HL-60 (cell line): ENCODE data around the gene AGAP1.

Source experiments
- DNase-seq, 2 experiments: peaks; one replicate each; pipeline ENCODE4 v3.0.0-alpha.2; 2010 to 2020; ENCODE audit warnings: low read depth in 1 of 2, low spot score in 1 of 2
- H3K27ac ChIP-seq: fragments of 250-450 bp; sonication (Bioruptor Pico); replicated peaks from 2 replicates; pipeline ENCODE4 v1.5.1; 2020; ENCODE audit warnings: mild to moderate bottlenecking, moderate library complexity
- H3K27me3 ChIP-seq: fragments of 250-450 bp; sonication (Bioruptor Pico); 2 replicates; pipeline ENCODE4 v1.5.1; 2021; ENCODE audit warnings: mild to moderate bottlenecking, moderate library complexity; ENCODE audit not compliant: insufficient read depth, poor library complexity, severe bottlenecking
- H3K4me3 ChIP-seq: replicated peaks from 2 replicates; pipeline ENCODE4 v1.5.1; 2011; ENCODE audit warnings: mild to moderate bottlenecking, control low read depth, low read length; ENCODE audit not compliant: insufficient read depth
- CTCF ChIP-seq: IDR thresholded peaks from one replicate; pipeline ENCODE4 v1.5.1; 2011; ENCODE audit warnings: low read length, control low read depth, inconsistent platforms; ENCODE audit not compliant: insufficient read depth
- GABPA ChIP-seq: IDR thresholded peaks from 2 replicates; pipeline ENCODE4 v1.6.1; 2012; ENCODE audit warnings: low read depth
- POLR2AphosphoS5 ChIP-seq: IDR thresholded peaks from 2 replicates; pipeline ENCODE4 v1.6.1; 2012; ENCODE audit warnings: low read depth
- REST ChIP-seq: IDR thresholded peaks from 2 replicates; pipeline ENCODE4 v1.6.1; 2012; ENCODE audit warnings: low read depth; ENCODE audit not compliant: insufficient replicate concordance
- SPI1 ChIP-seq: IDR thresholded peaks from 2 replicates; pipeline ENCODE4 v1.6.1; 2012; ENCODE audit warnings: low read depth, mild to moderate bottlenecking, borderline replicate concordance

AGAP1 gene

GRCh38 chr2:235676536-235676799 is 182.6 kb downstream of the AGAP1 start:
- H3K27me3 ChIP-seq, result peaks cover 12% of the 10 kb centered on the region
- DNase-seq, result no peak
- H3K4me3 ChIP-seq, result no peak overlapping the region
- TF ChIP-seq SPI1 (no peak), GABPA (no peak), POLR2AphosphoS5 (no peak), CTCF (no peak), REST (no peak)
- no peak overlapping the region for H3K27ac ChIP-seq

GRCh38 chr2:235677276-235677788 is 183.5 kb downstream of the AGAP1 start:
- Histone ChIP-seq H3K4me3 (no peak overlapping the region), H3K27ac (no peak overlapping the region), H3K27me3 (peaks cover 3% of the 10 kb centered on the region)
- no peak for DNase-seq
- no peak for TF ChIP-seq SPI1

- no peak for TF ChIP-seq REST
- no peak for TF ChIP-seq GABPA
- no peak for TF ChIP-seq SPI1
- no peak for TF ChIP-seq CTCF
- TF ChIP-seq POLR2AphosphoS5, result no peak
- DNase-seq, result no peak
- no peak overlapping the region for H3K27ac ChIP-seq
- no peak overlapping the region for H3K4me3 ChIP-seq
- H3K27me3 ChIP-seq, result no peaks in the 10 kb centered on the region
Measured at GRCh38 chr2:235677937-235678336, 184.1 kb downstream of the AGAP1 start.

- Histone ChIP-seq H3K27me3 (no peaks in the 10 kb centered on the region), H3K27ac (no peak overlapping the region), H3K4me3 (no peak overlapping the region)
- DNase-seq, result no peak
- TF ChIP-seq CTCF, result no peak
- TF ChIP-seq POLR2AphosphoS5, result no peak
- no peak for TF ChIP-seq REST
- no peak for TF ChIP-seq GABPA
- no peak for TF ChIP-seq SPI1
Measured at GRCh38 chr2:235678712-235679111, 184.9 kb downstream of the AGAP1 start.
